Prostate gland (tissue), 2 donors: Measurements from ENCODE around the gene CDKL1. TPM values are rescaled to one million over a fixed set of nuclear protein-coding genes. Genes with fewer than 3 reads are reported as not detected.

ENCODE experiments used
- DNase-seq: peaks from one replicate; pipeline ENCODE4 v3.0.0-alpha.2; 2019; ENCODE audit warnings: low spot score
- H3K27ac ChIP-seq, 2 donors: fragments of 200-600 bp; sonication (generic); 2 replicates each; pipeline ENCODE4 v1.5.1; 2017 to 2019
- H3K27me3 ChIP-seq: fragments of 200-600 bp; sonication (generic); replicated peaks from 2 replicates; pipeline ENCODE4 v1.5.1; 2019; ENCODE audit not compliant: insufficient read depth
- H3K36me3 ChIP-seq, 2 donors: fragments of 200-600 bp; sonication (generic); 1 replicate in 1 of 2; 2 replicates in 1 of 2; pipeline versions ENCODE4 v1.5.1 to v1.8.1; 2017 to 2019
- H3K4me1 ChIP-seq: fragments of 200-600 bp; sonication (generic); replicated peaks from 2 replicates; pipeline ENCODE4 v1.5.1; 2019
- H3K4me3 ChIP-seq, 2 donors: fragments of 200-600 bp; sonication (generic); 2 replicates each; pipeline ENCODE4 v1.5.1; 2017 to 2019
- H3K9me3 ChIP-seq: fragments of 200-600 bp; sonication (generic); 2 replicates; pipeline ENCODE4 v1.5.1; 2017
- POLR2A ChIP-seq: fragments of 450-650 bp; IDR thresholded peaks from one replicate; pipeline ENCODE4 v1.6.1; 2016; ENCODE audit warnings: antibody characterized with exemption, mild to moderate bottlenecking
- POLR2AphosphoS5 ChIP-seq: sonication (generic); formaldehyde crosslinking; IDR thresholded peaks from one replicate; pipeline ENCODE4 v1.6.1; 2017; ENCODE audit warnings: antibody characterized with exemption
- WGBS: methylation state at CpG from one replicate; pipeline ENCODE4 v1.1.5; 2018; 5-methylcytosine and 5-hydroxymethylcytosine counted together
- intact Hi-C: fragments of 100-400 bp; cut with DNase I; formaldehyde crosslinking; loops from one replicate; pipeline ENCODE4 v1.14.2; 2022
- total RNA-seq, 2 donors: library from RNA; depleted of rRNA; stranded (reverse); fragments of >200 nt; gene quantifications; one replicate each; pipeline ENCODE4 v1.1.0, GENCODE V29; 2016
- TF ChIP-seq, protein P1 (sequence below), 4 experiments: fragments of 200-600 bp in 2 of 4; fragments of 450-650 bp in 2 of 4; sonication (generic) in 2 of 4; IDR thresholded peaks; 1 replicate in 3 of 4; 2 replicates in 1 of 4; pipeline ENCODE4 v1.5.1; 2016 to 2019; ENCODE audit warnings: antibody characterized with exemption in 4 of 4, mild to moderate bottlenecking in 2 of 4, moderate library complexity in 2 of 4

Gene CDKL1
- total RNA-seq, 2 donors from 2014 or later = 3.4 to 18.5 TPM

- H3K27ac ChIP-seq = peak overlapping the region in 1 of 2 donors; percentile 12
- DNase-seq = no peak
- no peaks in the 10 kb centered on the region for H3K27me3 ChIP-seq
- no peaks in the 10 kb centered on the region for H3K9me3 ChIP-seq
- H3K4me1 ChIP-seq = peaks cover 9% of the 10 kb centered on the region
- H3K36me3 ChIP-seq = no peaks in the 10 kb centered on the region
- no peak overlapping the region for H3K4me3 ChIP-seq
- intact Hi-C loops = loop anchor here (10.0 kb wide), 1 partner anchor 426 kb away; no protein-coding TSS in a partner anchor
- TF ChIP-seq POLR2AphosphoS5 (no peak), POLR2A (no peak)
- TF ChIP-seq, protein P1, sequence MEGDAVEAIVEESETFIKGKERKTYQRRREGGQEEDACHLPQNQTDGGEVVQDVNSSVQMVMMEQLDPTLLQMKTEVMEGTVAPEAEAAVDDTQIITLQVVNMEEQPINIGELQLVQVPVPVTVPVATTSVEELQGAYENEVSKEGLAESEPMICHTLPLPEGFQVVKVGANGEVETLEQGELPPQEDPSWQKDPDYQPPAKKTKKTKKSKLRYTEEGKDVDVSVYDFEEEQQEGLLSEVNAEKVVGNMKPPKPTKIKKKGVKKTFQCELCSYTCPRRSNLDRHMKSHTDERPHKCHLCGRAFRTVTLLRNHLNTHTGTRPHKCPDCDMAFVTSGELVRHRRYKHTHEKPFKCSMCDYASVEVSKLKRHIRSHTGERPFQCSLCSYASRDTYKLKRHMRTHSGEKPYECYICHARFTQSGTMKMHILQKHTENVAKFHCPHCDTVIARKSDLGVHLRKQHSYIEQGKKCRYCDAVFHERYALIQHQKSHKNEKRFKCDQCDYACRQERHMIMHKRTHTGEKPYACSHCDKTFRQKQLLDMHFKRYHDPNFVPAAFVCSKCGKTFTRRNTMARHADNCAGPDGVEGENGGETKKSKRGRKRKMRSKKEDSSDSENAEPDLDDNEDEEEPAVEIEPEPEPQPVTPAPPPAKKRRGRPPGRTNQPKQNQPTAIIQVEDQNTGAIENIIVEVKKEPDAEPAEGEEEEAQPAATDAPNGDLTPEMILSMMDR (IDR thresholded peaks at IDR 0.05) = no peak
Observed at GRCh38 chr14:50348933-50349332, 47.7 kb downstream of the CDKL1 start.

DNA sequence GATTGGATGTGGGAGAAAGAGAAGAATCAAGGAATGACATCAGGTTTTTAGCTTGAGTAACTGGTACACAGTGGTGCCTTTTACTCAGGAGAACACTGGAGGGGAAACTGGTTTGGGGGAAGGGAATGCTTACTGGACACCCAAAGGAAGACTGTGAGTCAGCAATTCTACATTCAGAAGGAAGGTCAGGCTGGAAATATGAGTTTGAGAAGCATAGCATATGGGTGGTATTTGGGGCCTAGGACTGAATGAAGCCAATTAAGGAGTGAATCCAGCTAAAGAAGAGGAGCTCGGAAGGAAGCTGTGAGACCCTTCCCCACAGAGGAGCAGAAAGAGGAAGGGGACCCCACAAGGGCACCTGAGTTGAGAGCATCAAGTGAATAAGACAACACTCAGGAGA, 49.2 kb downstream of the CDKL1 start:
- peak overlapping the region in 1 of 2 donors; percentile 28 for H3K27ac ChIP-seq
- intact Hi-C loops = loop anchor here (10.0 kb wide), 1 partner anchor 427 kb away; no protein-coding TSS in a partner anchor
- DNase-seq = no peak

GRCh38 chr14:50345846-50346422, 50.7 kb downstream of the CDKL1 start:
- DNase-seq = no peak
- no peaks in the 10 kb centered on the region for H3K36me3 ChIP-seq
- no peak overlapping the region for H3K4me3 ChIP-seq
- H3K9me3 ChIP-seq = no peaks in the 10 kb centered on the region
- whole genome bisulfite sequencing = 53% methylated on average over 6 of the region's 6 CpGs
- TF ChIP-seq, protein P1 (IDR thresholded peaks at IDR 0.05) = no peak
- no peak for TF ChIP-seq POLR2A
- TF ChIP-seq POLR2AphosphoS5 = no peak
- H3K4me1 ChIP-seq = peaks cover 13% of the 10 kb centered on the region
- intact Hi-C loops = loop anchor here (10.0 kb wide), 1 partner anchor 429 kb away; no protein-coding TSS in a partner anchor
- no peaks in the 10 kb centered on the region for H3K27me3 ChIP-seq
- H3K27ac ChIP-seq = peak overlapping the region; percentile 38 to 67

More for the DNA sequence above, 49.2 kb downstream of the CDKL1 start:
- 0% methylated on average over 1 of the region's 1 CpG for WGBS
- TF ChIP-seq, protein P1 (IDR thresholded peaks at IDR 0.05) = no peak
- peak; percentile 49 for TF ChIP-seq POLR2AphosphoS5
- H3K36me3 ChIP-seq = no peaks in the 10 kb centered on the region
- no peaks in the 10 kb centered on the region for H3K27me3 ChIP-seq
- H3K4me3 ChIP-seq = no peak overlapping the region
- H3K9me3 ChIP-seq = no peaks in the 10 kb centered on the region
- H3K4me1 ChIP-seq = peaks cover 13% of the 10 kb centered on the region

DNA sequence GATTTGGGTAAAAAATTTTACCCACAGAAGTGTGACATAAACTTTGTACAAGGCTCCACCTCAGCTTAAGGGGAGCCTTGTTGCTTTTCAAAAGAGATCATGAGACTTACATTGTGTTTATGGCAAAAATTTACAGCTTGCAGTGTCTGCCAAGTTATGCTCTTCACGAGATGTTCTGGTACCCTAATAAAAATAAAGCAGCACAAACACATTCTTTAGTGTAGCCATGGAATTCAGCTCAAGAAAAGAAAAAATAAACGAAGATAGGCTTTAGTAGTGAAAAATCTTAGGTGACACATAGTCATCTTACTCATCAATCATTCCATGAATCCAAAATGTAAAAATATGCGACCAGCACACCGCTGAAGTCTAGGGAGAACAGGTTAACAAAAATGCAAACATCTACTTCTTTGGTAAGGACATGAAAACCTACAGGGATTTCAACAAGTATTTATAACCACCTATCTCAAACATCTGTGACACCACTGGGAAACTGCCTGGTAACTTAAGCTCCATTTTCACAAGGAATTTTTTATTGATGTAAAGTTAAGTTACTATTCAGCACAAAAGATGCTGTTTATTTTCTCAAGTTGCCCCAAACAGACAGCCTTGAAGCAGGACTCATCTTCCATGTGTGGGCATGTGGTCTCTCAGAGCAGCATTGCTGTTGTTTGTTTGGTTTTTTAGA, 51.7 kb downstream of the CDKL1 start:
- no peaks in the 10 kb centered on the region for H3K36me3 ChIP-seq
- DNase-seq = peak; percentile 40
- H3K27me3 ChIP-seq = no peaks in the 10 kb centered on the region
- H3K27ac ChIP-seq = peak overlapping the region; percentile 49 to 67
- peaks cover 13% of the 10 kb centered on the region for H3K4me1 ChIP-seq
- TF ChIP-seq POLR2AphosphoS5 = peak; percentile 83
- TF ChIP-seq, protein P1 (IDR thresholded peaks at IDR 0.05) = no peak
- H3K4me3 ChIP-seq = no peak overlapping the region
- no peaks in the 10 kb centered on the region for H3K9me3 ChIP-seq
- WGBS = 14% methylated on average over 4 of the region's 4 CpGs
- intact Hi-C loops = loop anchor here (5.0 to 10.0 kb wide), 2 partner anchors 52 to 430 kb away; partner anchors contain the start of gene CDKL1
